GM18873 (cell line): ENCODE data around the gene TAF6.

Experiments used
- ATAC-seq: cut with Tn5 transposase; IDR thresholded peaks from one replicate; pipeline ENCODE4 v1.9.1; 2021; ENCODE audit warnings: mild to moderate bottlenecking, moderate library complexity, moderate number of reproducible peaks; ENCODE audit not compliant: unreplicated experiment, low FRiP score

The TAF6 gene

GRCh38 chr7:100075418-100075817, 43.7 kb downstream of the TAF6 start:
- no peak for ATAC-seq

- no peak for ATAC-seq
Measured at GRCh38 chr7:100074841-100075240, 44.3 kb downstream of the TAF6 start.

GRCh38 chr7:100072462-100072861, 46.7 kb downstream of the TAF6 start:
- ATAC-seq = no peak

DNA sequence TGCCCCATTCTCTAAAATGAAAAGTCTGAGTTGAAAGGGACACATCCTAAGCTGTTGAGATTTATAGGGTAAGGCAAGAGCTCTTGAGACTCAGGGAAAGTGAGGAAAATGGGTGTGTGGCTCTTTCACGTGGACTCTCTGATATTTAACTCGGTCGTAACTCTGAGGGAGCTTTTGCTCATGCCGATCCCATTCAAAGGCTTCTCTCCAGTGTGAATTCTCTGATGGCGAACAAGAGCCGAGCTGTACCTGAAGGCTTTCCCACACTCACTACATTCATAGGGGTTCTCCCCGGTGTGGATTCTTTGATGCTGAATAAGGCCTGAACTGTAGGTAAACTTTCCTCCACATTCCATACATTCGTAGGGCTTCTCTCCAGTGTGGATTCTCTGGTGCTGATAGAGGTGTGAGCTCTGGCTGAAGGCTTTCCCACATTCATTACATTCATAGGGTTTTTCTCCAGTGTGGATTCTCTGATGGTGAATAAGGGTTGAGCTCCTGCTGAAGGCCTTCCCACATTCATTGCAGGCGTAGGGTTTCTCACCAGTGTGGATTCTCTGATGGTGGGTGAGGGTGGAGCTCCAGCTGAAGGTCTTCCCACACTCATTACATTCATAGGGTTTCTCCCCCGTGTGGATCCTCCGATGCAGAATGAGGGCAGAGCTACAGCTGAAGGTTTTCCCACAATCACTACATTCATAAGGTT, 48.0 kb downstream of the TAF6 start:
- no peak for ATAC-seq

DNA sequence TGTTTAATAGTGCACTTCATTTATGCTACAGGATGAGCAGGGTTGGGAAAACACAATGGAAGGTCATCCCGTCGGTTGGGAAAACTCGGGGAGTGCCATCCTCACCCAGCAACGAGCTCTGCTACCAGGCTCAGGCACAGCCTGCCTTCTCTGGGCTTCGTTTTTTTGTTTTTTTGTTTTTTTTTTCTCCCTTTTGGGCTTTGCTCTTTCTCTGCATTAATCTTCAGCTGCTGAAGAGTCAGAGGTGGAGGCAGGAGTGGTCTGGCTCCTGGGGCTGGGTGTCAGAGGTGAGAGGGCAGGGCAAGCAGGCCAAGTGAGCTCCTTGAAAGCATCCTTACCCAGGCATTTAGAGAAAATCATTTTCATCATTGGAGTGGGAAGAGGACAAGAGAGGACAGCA, 49.2 kb downstream of the TAF6 start:
- ATAC-seq = no peak

DNA sequence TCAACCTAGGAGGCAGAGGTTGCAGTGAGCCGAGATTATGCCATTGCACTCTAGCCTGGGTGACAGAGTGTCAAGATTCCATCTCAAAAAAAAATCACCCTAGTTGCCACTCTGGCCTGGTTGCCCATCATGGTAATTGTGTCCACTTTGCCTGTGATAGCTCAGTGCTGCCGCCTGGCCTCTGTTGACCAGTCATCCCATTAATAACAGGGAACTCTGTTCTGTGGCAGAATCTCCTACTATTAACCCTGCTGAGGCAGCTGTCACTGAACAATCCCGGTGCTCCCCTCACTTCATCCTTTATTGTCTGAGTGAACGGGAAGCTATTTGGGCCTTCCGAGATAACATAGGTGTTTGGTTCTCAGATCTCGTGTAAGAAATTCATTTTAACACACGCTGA, 52.2 kb downstream of the TAF6 start:
- ATAC-seq = no peak

GRCh38 chr7:100065452-100066186, 53.5 kb downstream of the TAF6 start:
- no peak for ATAC-seq

GRCh38 chr7:100064162-100064561, 55.0 kb downstream of the TAF6 start:
- ATAC-seq = no peak

GRCh38 chr7:100063376-100063775, 55.8 kb downstream of the TAF6 start:
- no peak for ATAC-seq

DNA sequence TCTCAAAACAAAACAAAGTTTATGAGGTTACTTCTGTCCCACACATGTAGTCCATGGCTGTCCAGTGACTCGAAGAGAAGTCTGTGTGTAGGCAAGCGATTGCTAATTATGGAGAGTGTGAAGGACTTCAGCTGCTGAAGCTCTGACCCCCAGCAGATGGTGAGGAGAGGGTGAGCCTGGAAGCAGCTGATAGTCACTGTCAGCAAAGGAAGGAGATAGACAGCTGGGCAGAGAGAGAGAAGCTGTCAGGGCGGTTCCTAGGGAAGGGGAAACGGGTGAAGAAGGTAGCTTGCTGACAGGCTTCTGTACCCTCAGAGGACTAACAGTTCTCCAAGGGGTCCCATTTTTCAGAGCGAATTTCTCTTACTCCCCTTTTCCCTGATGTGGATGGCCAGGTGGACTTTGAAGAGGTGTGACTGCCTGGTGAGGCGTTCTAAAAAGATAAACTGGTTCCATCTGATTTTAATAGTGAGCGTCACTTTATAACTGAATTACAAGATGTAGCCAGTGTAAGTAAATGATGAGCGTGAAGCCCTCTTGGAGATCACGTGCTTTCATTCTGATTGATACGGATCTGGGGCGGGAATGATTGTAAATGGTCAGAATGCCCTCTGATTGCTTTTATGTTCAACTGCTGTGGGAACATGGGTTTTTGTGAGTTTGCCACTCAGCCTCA, 57.5 kb downstream of the TAF6 start:
- no peak for ATAC-seq

- ATAC-seq = no peak
Measured at GRCh38 chr7:100059251-100059739, 59.9 kb downstream of the TAF6 start.
